Smooth muscle cell (in vitro differentiated cells): ENCODE results near the gene DNTTIP2. TPM values are rescaled to one million over a fixed set of nuclear protein-coding genes. Genes with fewer than 3 reads are reported as not detected.
A peak's percentile ranks its signal among the peaks of the same experiment; 100 is the strongest.

ENCODE experiments used
- DNase-seq: peaks from one replicate; lab custom pipeline; 2025; ENCODE audit not compliant: unreplicated experiment; lab: John Stamatoyannopoulos, UW
- H2AFZ ChIP-seq: fragments of 200-600 bp; sonication (generic); 2 replicates; pipeline ENCODE4 v1.6.0; 2016; ENCODE audit warnings: antibody characterized with exemption, low read depth, mild to moderate bottlenecking
- H3F3A ChIP-seq: fragments of 200-600 bp; sonication (generic); 2 replicates; pipeline ENCODE4 v1.6.0; 2017; ENCODE audit warnings: antibody characterized with exemption, low read depth
- H3K27ac ChIP-seq: fragments of 200-600 bp; sonication (generic); 2 replicates; pipeline ENCODE4 v1.5.1; 2016; ENCODE audit warnings: low read depth, mild to moderate bottlenecking
- H3K27me3 ChIP-seq: fragments of 200-600 bp; sonication (generic); 2 replicates; pipeline ENCODE4 v1.6.1; 2016; ENCODE audit warnings: low read depth, mild to moderate bottlenecking
- H3K36me3 ChIP-seq: fragments of 200-600 bp; sonication (generic); 2 replicates; pipeline ENCODE4 v1.5.1; 2016; ENCODE audit warnings: low read depth
- H3K4me1 ChIP-seq: fragments of 200-600 bp; sonication (generic); 2 replicates; pipeline ENCODE4 v1.5.1; 2016; ENCODE audit warnings: low read depth
- H3K4me2 ChIP-seq: fragments of 200-600 bp; sonication (generic); 2 replicates; pipeline ENCODE4 v1.6.0; 2016; ENCODE audit warnings: mild to moderate bottlenecking
- H3K4me3 ChIP-seq: fragments of 200-600 bp; sonication (generic); 2 replicates; pipeline ENCODE4 v1.5.1; 2016; ENCODE audit warnings: mild to moderate bottlenecking
- H3K79me2 ChIP-seq: fragments of 200-600 bp; sonication (generic); 2 replicates; pipeline ENCODE4 v1.6.0; 2016; ENCODE audit warnings: low read depth, mild to moderate bottlenecking
- H3K9ac ChIP-seq: fragments of 200-600 bp; sonication (generic); 2 replicates; pipeline ENCODE4 v1.6.0; 2016; ENCODE audit warnings: low read depth
- H3K9me3 ChIP-seq: fragments of 200-600 bp; sonication (generic); replicated peaks from 2 replicates; pipeline ENCODE4 v1.5.1; 2016; ENCODE audit warnings: low read depth
- H4K20me1 ChIP-seq: fragments of 200-600 bp; sonication (generic); 2 replicates; pipeline ENCODE4 v1.6.0; 2016; ENCODE audit warnings: low read depth
- WGBS: methylation state at CpG from one replicate; pipeline ENCODE4 v1.1.7; 2016; ENCODE audit warnings: low lambda C conversion rate; 5-methylcytosine and 5-hydroxymethylcytosine counted together
- microRNA counts: library from miRNA; unstranded; fragments of <30 nt; microRNA quantifications from one replicate; lab custom pipeline; 2016
- microRNA-seq: library from miRNA; unstranded; fragments of <30 nt; microRNA quantifications from one replicate; pipeline ENCODE4, GENCODE V29; 2016; ENCODE audit warnings: borderline number of aligned reads
- polyA plus RNA-seq: library from polyadenylated mRNA; unstranded; fragments of >200 nt; fragmentation: Nextera tagmentation; extraction: Ambion mirVana; gene quantifications from 2 replicates; pipeline ENCODE4 v1.2.1, GENCODE V29; 2016
- small RNA-seq: library from RNA; depleted of rRNA; stranded (forward); fragments of <200 nt; gene quantifications from one replicate; pipeline ENCODE3, GENCODE V24; 2014
- total RNA-seq: library from RNA; depleted of rRNA; stranded (reverse); fragments of >200 nt; gene quantifications from 2 replicates; pipeline ENCODE4 v1.2.3, GENCODE V29; 2014
- TF ChIP-seq, protein P1 (sequence below): fragments of 200-600 bp; sonication (generic); IDR thresholded peaks from 2 replicates; pipeline ENCODE4 v1.5.1; 2017; ENCODE audit warnings: borderline replicate concordance, mild to moderate bottlenecking, antibody characterized with exemption; ENCODE audit not compliant: insufficient read depth, poor library complexity, severe bottlenecking

DNTTIP2 gene
- total and polyA plus RNA-seq, 2 experiments from 2014 or later, result 42.7 to 44.9 TPM

DNA sequence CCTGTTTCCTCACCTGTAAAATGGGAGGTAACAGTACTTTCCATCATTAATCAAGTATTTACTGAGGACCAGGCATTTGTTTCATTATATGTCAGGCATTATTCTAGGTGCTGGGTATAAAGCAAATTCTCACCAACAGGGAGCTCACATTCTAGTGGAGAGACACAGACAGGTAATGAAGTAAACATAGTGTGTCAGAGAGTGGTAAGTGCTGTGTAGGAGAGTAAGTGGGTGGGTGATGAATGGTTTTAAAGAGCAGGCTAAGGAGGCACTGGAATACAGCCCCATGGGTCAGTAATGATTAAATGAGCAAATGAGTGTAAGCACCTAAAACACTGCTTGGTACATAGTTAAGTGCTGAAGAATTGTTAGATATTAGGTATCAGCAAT lies 60.4 kb downstream of the DNTTIP2 start:
- H3K4me2 ChIP-seq, result peak overlapping the region; percentile 72
- H3K9me3 ChIP-seq, result no peaks in the 10 kb centered on the region
- H3K27ac ChIP-seq, result peak overlapping the region; percentile 93
- peaks cover 20% of the 10 kb centered on the region for H3K4me1 ChIP-seq
- TF ChIP-seq, protein P1, sequence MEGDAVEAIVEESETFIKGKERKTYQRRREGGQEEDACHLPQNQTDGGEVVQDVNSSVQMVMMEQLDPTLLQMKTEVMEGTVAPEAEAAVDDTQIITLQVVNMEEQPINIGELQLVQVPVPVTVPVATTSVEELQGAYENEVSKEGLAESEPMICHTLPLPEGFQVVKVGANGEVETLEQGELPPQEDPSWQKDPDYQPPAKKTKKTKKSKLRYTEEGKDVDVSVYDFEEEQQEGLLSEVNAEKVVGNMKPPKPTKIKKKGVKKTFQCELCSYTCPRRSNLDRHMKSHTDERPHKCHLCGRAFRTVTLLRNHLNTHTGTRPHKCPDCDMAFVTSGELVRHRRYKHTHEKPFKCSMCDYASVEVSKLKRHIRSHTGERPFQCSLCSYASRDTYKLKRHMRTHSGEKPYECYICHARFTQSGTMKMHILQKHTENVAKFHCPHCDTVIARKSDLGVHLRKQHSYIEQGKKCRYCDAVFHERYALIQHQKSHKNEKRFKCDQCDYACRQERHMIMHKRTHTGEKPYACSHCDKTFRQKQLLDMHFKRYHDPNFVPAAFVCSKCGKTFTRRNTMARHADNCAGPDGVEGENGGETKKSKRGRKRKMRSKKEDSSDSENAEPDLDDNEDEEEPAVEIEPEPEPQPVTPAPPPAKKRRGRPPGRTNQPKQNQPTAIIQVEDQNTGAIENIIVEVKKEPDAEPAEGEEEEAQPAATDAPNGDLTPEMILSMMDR, result no peak
- H3K36me3 ChIP-seq, result no peaks in the 10 kb centered on the region
- peaks cover 32% of the 10 kb centered on the region for H3F3A ChIP-seq
- no peak overlapping the region for H3K4me3 ChIP-seq
- H2AFZ ChIP-seq, result no peak overlapping the region
- no peaks in the 10 kb centered on the region for H3K79me2 ChIP-seq
- DNase-seq, result no peak
- peak overlapping the region; percentile 39 for H3K9ac ChIP-seq
- no peaks in the 10 kb centered on the region for H4K20me1 ChIP-seq
- no peaks in the 10 kb centered on the region for H3K27me3 ChIP-seq

DNA sequence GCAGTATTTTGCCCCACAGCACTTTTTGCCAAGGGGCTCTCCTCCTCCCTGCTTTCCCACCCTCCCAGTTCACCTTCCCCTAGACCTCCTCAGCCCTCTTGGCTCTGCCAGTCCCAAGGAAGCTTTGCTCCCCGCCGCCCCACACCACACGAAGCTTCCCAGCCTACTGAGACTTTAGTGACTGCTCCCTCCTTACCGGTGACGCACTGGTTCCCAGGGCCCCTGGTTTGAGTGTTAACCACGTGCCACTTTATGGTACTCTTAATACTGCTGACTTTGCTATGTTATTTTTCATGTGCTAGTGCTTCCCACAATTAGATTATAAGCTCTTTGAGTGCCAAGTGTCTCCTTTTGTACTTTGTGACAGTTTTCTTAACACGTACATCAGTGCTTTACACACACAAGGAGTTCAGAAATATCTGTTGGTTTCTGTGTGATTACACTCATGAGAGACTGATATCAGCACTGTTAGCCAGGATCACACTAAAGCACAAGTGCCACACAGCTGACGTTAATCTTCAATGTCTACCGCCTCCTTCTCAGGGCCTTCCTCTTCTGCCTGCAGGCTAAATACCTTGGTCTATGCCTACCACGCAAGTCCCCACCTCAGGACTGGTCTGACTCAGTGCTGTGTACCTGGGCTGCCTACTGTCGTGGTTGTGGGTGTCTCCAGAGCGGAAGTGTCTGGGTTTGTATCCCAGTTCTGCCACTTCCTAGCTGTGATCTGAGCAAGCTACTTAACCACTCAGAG lies 61.0 kb downstream of the DNTTIP2 start:
- 24% methylated on average over 12 of the region's 12 CpGs for WGBS
- Histone ChIP-seq H3K27ac (peak overlapping the region; percentile 93), H3K4me1 (peaks cover 21% of the 10 kb centered on the region), H3F3A (peaks cover 32% of the 10 kb centered on the region), H3K36me3 (no peaks in the 10 kb centered on the region), H3K27me3 (no peaks in the 10 kb centered on the region), H3K9me3 (no peaks in the 10 kb centered on the region), H3K79me2 (no peaks in the 10 kb centered on the region), H3K4me3 (no peak overlapping the region), H2AFZ (no peak overlapping the region), H3K9ac (peak overlapping the region; percentile 39), H3K4me2 (peak overlapping the region; percentile 72), H4K20me1 (no peaks in the 10 kb centered on the region)
- TF ChIP-seq, protein P1, result no peak
- DNase-seq, result no peak

DNA sequence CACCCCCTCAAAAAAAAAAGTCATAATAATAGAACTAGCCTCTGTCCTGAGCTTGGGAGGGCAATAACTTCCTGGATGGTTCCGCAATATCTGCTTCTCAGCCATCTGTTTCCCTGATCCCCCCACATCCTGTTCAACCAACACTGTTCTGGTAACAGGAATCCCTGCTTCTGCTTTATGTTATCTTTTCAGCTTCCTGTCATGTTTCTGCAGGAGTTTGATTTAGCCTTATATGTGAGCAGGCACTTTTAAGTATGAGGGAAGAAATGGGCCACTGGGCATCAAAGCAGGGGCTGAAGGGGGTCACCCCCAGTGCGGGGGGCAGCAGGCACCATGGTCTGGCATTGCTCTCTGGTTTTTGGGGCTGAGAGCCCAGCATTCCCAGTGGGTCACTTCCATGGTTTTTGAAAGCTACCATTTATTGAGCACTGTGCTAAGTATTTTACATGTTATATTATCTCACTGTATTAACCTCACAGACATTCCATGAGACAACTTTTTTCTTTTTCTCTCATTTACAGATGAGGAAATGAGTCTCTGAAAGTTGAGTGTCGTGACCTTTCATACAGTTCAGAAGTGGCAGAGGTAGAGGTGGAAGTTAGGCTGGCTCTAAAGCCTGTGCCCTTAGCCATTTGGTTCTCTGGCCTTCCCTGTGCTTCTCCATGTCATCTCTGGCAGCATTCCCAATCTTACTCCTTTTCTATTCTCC lies 61.9 kb downstream of the DNTTIP2 start:
- WGBS, result 22% methylated on average over 3 of the region's 3 CpGs
- H3K4me1 ChIP-seq, result peaks cover 21% of the 10 kb centered on the region
- H2AFZ ChIP-seq, result no peak overlapping the region
- peak overlapping the region; percentile 5 for H3K9ac ChIP-seq
- no peaks in the 10 kb centered on the region for H3K9me3 ChIP-seq
- peaks cover 32% of the 10 kb centered on the region for H3F3A ChIP-seq
- no peaks in the 10 kb centered on the region for H3K79me2 ChIP-seq
- peak overlapping the region; percentile 72 for H3K4me2 ChIP-seq
- no peaks in the 10 kb centered on the region for H3K36me3 ChIP-seq
- no peaks in the 10 kb centered on the region for H3K27me3 ChIP-seq
- DNase-seq, result no peak
- no peak overlapping the region for H3K4me3 ChIP-seq
- TF ChIP-seq, protein P1, result no peak
- no peaks in the 10 kb centered on the region for H4K20me1 ChIP-seq
- H3K27ac ChIP-seq, result peak overlapping the region; percentile 93

MicroRNAs within 50 kb of the gene (microRNA counts, 767-probe panel; counts per million panel counts)
- 183 counts per million for microRNA hsa-miR-760 (lab: Ali Mortazavi, UCI)

Small RNA genes lying within 50 kb of the gene (microRNA-seq; reads per million reads assigned to microRNA genes)
- 84.2 reads per million, percentile 53 among the genes with 10 or more reads in this experiment for gene MIR760

Small RNA genes lying within 50 kb of the gene (small RNA-seq; reads per million reads assigned to genes)
- gene AL117351.2, result not detected
- 0.18 reads per million for gene MIR760

Other genes with a start within 250 kb of the DNTTIP2 start
- 24.9 and 25.6 TPM in 2 replicates for gene BCAR3, start 197.4 kb downstream of the DNTTIP2 start, total RNA-seq
- gene BCAR3, start 197.4 kb downstream of the DNTTIP2 start, polyA plus RNA-seq, result 21.4 and 26.7 TPM in 2 replicates
- 9.7 and 14.7 TPM in 2 replicates for gene GCLM, start 30.2 kb upstream of the DNTTIP2 start, total RNA-seq
- 15.9 and 19.7 TPM in 2 replicates for gene GCLM, start 30.2 kb upstream of the DNTTIP2 start, polyA plus RNA-seq
- 0.99 and 1.5 TPM in 2 replicates for gene ABCA4, start 241.9 kb upstream of the DNTTIP2 start, total RNA-seq
- 0.46 and 1.6 TPM in 2 replicates for gene ABCA4, start 241.9 kb upstream of the DNTTIP2 start, polyA plus RNA-seq